Measurements from ENCODE around the gene HHIPL2. TPM values are rescaled to one million over a fixed set of nuclear protein-coding genes. Genes with fewer than 3 reads are reported as not detected.

Gene HHIPL2
- not detected for total RNA-seq (ENCODE audit: insufficient read depth, low replicate concordance)

GRCh38 chr1:222547944-222548671 is at the start of gene HHIPL2:
Gene HHIPL2 (minus strand): TSS chr1:222548104. CDS start chr1:222548044, 60 bp downstream.
- no peak for DNase-seq (ENCODE audit: low spot score)

GRCh38 chr1:222596696-222597095 is 48.8 kb upstream of the HHIPL2 start:
- no peak for DNase-seq (ENCODE audit: low spot score)

GRCh38 chr1:222594789-222595188 is 46.9 kb upstream of the HHIPL2 start:
- DNase-seq (ENCODE audit: low spot score) = no peak

- DNase-seq (ENCODE audit: low spot score) = no peak
Observed at GRCh38 chr1:222592171-222592570, 44.3 kb upstream of the HHIPL2 start.

GRCh38 chr1:222589462-222590302 is 41.8 kb upstream of the HHIPL2 start, which contains the start of gene TAF1A:
Gene TAF1A (minus strand): TSS chr1:222589933.
- DNase-seq (ENCODE audit: low spot score) = peak; percentile 95

GRCh38 chr1:222588135-222588534 is 40.2 kb upstream of the HHIPL2 start:
- DNase-seq (ENCODE audit: low spot score) = no peak

GRCh38 chr1:222586842-222587241 is 38.9 kb upstream of the HHIPL2 start:
- DNase-seq (ENCODE audit: low spot score) = no peak

- DNase-seq (ENCODE audit: low spot score) = no peak
Observed at GRCh38 chr1:222583079-222583478, 35.2 kb upstream of the HHIPL2 start.

- peak; percentile 14 for DNase-seq (ENCODE audit: low spot score)
Observed at GRCh38 chr1:222582099-222582774, 34.3 kb upstream of the HHIPL2 start.

- DNase-seq (ENCODE audit: low spot score) = no peak
Observed at GRCh38 chr1:222579316-222579715, 31.4 kb upstream of the HHIPL2 start.

- DNase-seq (ENCODE audit: low spot score) = no peak
Observed at GRCh38 chr1:222570837-222571236, 22.9 kb upstream of the HHIPL2 start.

- no peak for DNase-seq (ENCODE audit: low spot score)
Observed at GRCh38 chr1:222561656-222562055, 13.8 kb upstream of the HHIPL2 start.

- DNase-seq (ENCODE audit: low spot score) = no peak
Observed at GRCh38 chr1:222557574-222557973, 9.7 kb upstream of the HHIPL2 start.

GRCh38 chr1:222557148-222557547 is 9.2 kb upstream of the HHIPL2 start:
- no peak for DNase-seq (ENCODE audit: low spot score)

- no peak for DNase-seq (ENCODE audit: low spot score)
Observed at GRCh38 chr1:222555992-222556615, 8.2 kb upstream of the HHIPL2 start.

GRCh38 chr1:222554177-222554576 is 6.3 kb upstream of the HHIPL2 start:
- DNase-seq (ENCODE audit: low spot score) = no peak

- DNase-seq (ENCODE audit: low spot score) = no peak
Observed at GRCh38 chr1:222552882-222553281, 5.0 kb upstream of the HHIPL2 start.

GRCh38 chr1:222547260-222547614 is 667 bp downstream of the HHIPL2 start:
- DNase-seq (ENCODE audit: low spot score) = no peak

- peak; percentile 55 for DNase-seq (ENCODE audit: low spot score)
Observed at GRCh38 chr1:222546548-222547259, 1.2 kb downstream of the HHIPL2 start.

- DNase-seq (ENCODE audit: low spot score) = no peak
Observed at GRCh38 chr1:222546091-222546490, 1.8 kb downstream of the HHIPL2 start.

GRCh38 chr1:222543817-222544216 is 4.1 kb downstream of the HHIPL2 start:
- DNase-seq (ENCODE audit: low spot score) = no peak

Data from umbilical cord (tissue), 2 donors.